ES-I3 (cell line): ENCODE results near the gene CCSAP.
A peak's percentile ranks its signal among the peaks of the same experiment; 100 is the strongest.
"Not testable (repeated sequence)": the region's sequence is repeated elsewhere in the genome, so short reads cannot be mapped to it uniquely, and the experiment has no call there.

Experiments used
- H3K36me3 ChIP-seq: 2 replicates; pipeline ENCODE4 v1.6.1; 2013; ENCODE audit warnings: mild to moderate bottlenecking, low read length, control low read depth, moderate library complexity; ENCODE audit not compliant: insufficient read depth
- H3K4me1 ChIP-seq: 2 replicates; pipeline ENCODE4 v1.6.1; 2013; ENCODE audit warnings: mild to moderate bottlenecking, control low read depth, low read length; ENCODE audit not compliant: insufficient read depth
- H3K9ac ChIP-seq: 2 replicates; pipeline ENCODE4 v1.6.1; 2013; ENCODE audit warnings: low read depth, mild to moderate bottlenecking, low read length, moderate library complexity
- H3K9me3 ChIP-seq: 2 replicates; pipeline ENCODE4 v1.6.1; 2013; ENCODE audit warnings: mild to moderate bottlenecking, low read length, moderate library complexity; ENCODE audit not compliant: control insufficient read depth, insufficient read depth

The CCSAP gene

DNA sequence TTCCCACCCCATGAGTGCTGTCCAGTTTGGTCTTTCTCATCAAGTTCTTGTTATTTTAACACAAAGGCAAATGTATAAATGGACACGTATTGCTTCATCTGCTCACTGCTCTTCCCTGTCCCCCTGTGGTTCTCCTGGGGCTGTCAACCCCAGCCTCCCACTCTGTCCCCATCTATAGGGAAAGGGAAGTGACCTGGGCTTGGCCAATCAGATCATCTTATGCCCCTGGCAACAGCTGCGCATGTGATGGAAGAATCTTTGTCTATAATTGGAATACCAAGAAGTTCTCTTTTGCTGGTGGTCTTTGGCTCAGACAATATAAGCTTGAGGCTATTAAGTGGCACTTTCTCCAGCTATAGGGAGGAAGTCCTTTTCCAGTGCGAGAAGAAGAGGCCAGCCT, 4.7 kb upstream of the CCSAP start:
- Histone ChIP-seq H3K9me3 (no peaks in the 10 kb centered on the region; the same call in 1 of the 2 replicates), H3K36me3 (no peaks in the 10 kb centered on the region), H3K9ac (no peak overlapping the region)

DNA sequence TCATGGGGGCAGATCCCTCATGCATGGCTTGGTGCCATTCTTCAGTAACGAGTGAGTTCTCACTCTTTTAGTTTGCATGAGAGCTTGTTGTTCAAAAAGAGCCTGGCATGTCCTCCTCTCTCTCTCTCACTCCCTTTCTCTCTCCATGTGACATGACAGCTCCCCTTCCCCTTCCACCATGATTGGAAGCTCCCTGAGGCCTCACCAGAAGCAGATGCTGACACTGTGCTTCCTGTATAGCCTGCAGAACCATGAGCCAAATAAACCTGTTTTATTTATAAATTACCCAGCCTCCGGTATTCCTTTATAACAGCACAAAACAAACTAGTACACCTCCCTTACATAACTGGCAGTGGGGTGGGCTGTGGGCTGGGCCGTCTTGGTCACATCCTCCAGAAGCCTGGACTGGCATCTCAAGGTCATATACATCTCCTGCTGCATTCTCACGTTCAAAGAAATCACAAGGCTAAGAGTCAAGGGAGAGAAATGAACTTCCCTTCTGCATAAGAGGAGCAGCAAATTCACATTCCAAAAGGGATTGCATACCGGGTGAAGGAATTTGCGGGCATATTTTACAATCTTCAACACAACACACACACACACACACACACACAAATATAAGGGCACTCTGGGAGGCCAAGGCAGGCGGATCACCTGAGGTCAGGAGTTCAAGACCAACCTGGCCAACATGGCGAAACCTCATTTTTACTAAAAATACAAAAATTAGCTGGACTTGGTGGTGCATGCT, 2.3 kb upstream of the CCSAP start:
- Histone ChIP-seq H3K9me3 (no peaks in the 10 kb centered on the region; the same call in 1 of the 2 replicates), H3K4me1 (peaks cover 4% of the 10 kb centered on the region; the same call in 1 of the 2 replicates), H3K9ac (no peak overlapping the region), H3K36me3 (no peaks in the 10 kb centered on the region)

More for the DNA sequence above, 4.7 kb upstream of the CCSAP start:
- H3K4me1 ChIP-seq = no peaks in the 10 kb centered on the region

DNA sequence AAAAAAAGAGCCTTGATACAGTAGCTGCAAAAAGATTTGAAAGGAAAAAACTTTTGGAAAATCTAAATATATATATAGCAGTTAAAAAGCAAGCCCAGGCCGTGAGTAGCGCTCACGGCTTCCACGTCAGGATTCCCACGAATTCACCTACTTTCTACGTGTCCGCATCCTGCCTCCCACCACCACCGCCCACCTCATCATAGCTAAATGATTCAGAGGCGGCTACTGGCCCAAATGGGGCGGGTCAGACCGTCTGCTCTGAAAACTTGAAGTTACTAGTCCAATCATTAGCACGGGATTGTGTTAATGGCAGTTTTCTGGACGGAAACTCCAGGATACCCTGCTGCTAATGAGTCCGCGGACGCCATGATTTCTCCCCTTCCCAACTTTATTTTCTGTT, 1.3 kb upstream of the CCSAP start:
- Histone ChIP-seq H3K9ac (no peak overlapping the region; the same call in 1 of the 2 replicates), H3K9me3 (no peaks in the 10 kb centered on the region; the same call in 1 of the 2 replicates), H3K4me1 (peaks cover 4% of the 10 kb centered on the region; the same call in 1 of the 2 replicates), H3K36me3 (no peaks in the 10 kb centered on the region)

DNA sequence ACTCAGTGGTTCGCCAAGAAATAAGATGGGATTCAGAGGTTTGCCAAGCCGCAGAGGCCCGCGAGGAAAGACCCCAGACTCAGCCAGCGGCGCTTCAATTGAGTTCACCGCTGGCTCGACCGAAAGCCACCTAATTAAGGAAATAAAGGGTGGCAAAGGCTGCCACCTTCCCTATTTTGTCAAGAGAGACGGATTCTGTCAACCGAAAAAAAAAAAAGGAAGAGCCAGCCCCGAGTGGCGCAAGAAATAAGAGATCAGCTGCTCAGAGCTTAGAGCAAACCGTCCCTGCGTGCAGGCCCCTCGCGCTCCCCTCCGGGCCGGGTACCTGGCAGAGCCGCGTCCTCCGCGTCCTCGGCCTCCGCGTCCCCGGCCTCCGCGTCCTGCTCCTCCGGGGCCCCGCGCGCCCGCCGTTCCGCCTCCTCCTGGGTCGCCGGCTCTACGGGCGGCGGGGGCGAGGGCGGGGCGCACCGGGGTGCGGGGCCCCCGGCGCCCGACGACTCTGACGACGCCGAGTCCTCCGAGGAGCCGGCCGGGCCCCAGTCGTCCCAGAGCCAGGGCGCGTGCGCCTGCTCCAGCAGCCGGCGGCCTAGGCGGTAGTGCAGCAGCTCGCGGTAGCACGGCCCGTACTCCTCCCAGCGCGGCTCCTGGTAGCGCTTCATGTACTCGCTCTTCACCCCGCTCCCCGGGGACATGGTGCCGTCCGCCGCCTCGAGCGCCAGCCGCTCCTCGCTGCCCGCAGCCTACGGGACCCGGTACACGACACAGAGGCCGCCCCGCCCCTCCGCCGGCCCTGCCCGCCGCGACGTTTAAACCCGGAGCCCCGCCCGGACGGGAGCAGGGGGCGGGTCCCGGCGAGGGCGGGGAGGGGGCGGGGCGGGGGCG, 832 bp downstream of the CCSAP start:
- H3K9ac ChIP-seq = peak overlapping the region; percentile 79
- H3K4me1 ChIP-seq = peaks cover 4% of the 10 kb centered on the region
- H3K36me3 ChIP-seq = no peaks in the 10 kb centered on the region
- no peaks in the 10 kb centered on the region; the same call in 1 of the 2 replicates for H3K9me3 ChIP-seq

DNA sequence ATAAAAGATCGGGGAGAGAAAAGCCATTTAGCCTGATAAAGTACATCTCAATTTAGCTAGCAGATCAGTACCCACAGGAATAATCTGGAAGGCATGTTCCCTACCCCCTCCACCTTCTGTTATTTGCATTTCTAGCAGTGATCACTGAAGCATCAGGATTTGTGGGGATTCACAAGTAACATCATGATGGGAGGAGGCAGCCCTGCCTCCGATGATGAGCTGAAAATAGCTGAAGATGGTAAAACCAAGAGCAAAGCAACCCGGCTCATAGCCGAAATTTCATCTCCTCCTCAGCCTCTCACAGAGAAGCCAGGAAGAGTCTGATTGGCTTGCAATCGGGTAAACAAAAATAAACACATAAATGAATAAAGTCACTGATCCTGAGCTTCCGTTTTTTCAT, 2.4 kb downstream of the CCSAP start:
- Histone ChIP-seq H3K9ac (peak overlapping the region; percentile 22; the same call in 1 of the 2 replicates), H3K4me1 (peaks cover 4% of the 10 kb centered on the region), H3K9me3 (no peaks in the 10 kb centered on the region; the same call in 1 of the 2 replicates), H3K36me3 (no peaks in the 10 kb centered on the region)

DNA sequence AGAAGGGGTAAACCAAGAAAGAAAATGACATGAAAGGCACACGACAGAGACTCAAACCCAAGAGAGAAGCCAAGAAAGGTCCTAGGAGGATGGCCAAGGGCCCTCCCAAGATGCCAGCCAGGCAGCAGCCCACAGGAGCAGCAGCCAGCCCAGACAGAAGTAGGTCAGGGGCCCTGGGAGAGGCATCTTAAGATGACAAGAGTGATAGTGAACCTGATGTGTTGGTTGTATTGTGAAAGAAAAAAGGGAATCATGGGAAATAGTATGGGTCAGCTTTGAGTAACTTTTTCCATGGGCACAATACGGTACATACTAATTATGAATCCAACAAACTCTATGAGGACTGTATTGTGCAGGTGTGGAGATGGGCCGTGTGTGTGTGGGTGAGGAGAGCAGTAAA, 3.3 kb downstream of the CCSAP start:
- H3K36me3 ChIP-seq = no peaks in the 10 kb centered on the region
- H3K9me3 ChIP-seq = peaks cover under 1% of the 10 kb centered on the region; the same call in 1 of the 2 replicates
- no peak overlapping the region for H3K9ac ChIP-seq
- H3K4me1 ChIP-seq = peaks cover 4% of the 10 kb centered on the region

DNA sequence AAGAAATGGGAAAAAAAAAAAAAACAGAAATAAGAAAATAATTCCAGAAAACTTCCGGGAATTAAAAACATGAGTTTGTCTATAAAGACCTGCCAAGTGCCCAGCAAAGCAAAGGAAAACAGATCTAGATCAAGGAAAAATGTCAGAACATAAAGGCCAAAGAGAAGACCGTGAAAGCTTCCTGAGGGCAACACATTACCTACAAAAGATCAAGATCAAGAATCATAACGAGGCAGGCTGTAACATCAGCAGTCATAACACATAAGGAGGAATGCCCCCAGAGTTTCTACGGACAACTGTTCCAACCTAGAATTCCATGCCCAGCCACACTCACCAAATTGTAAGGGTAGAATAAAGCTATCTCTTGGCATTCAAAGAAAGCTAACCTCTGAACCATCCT, 3.8 kb downstream of the CCSAP start:
- no peak overlapping the region for H3K9ac ChIP-seq

DNA sequence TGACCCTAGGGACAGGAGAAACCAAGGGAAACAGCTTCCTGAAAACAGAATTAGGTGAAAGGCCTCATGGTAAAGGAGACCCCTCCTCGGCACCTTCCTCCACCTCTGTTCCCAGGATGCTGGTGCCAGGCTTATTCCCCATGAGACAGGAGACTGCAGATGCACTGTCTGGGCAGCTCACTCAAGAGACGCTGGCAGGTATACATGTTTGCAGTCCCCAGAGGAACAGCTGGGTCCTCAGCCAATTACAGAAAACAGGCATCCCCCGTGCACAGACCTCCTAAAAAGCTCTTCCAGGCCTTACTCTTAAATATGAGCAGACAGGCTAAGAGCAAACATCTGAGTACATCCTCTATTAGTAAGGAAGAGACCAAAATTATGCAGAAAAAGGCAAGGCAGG, 6.5 kb downstream of the CCSAP start:
- Histone ChIP-seq H3K4me1 (peaks cover 4% of the 10 kb centered on the region), H3K36me3 (no peaks in the 10 kb centered on the region)

More for the DNA sequence above, 3.8 kb downstream of the CCSAP start:
- no peaks in the 10 kb centered on the region for H3K36me3 ChIP-seq
- peaks cover 4% of the 10 kb centered on the region for H3K4me1 ChIP-seq
- 0 out of 2 replicates have a peak, but pooled peaks cover 5% of the 10 kb centered on the region for H3K9me3 ChIP-seq

DNA sequence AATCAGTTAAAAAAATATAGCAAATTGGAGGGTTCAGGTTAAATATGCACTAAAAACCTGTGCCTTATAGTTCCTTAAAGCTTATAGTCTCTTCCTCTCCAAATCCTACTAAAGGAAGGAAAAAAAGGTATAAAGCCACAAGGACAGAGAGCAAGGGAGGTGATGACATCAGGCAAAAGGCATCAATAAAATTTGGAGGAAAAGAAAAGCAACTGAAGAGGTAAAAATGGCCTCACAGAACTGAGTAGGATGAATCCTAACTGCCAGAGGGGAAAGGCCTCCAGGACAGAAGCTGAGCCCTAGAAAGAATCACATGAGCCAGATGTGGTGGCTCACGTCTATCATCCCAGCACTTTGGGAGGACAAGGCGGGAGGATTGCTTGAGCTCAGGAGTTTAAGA, 8.1 kb downstream of the CCSAP start:
- Histone ChIP-seq H3K4me1 (no peaks in the 10 kb centered on the region; the same call in 1 of the 2 replicates), H3K36me3 (no peaks in the 10 kb centered on the region), H3K9me3 (0 out of 2 replicates have a peak, but pooled peaks cover 5% of the 10 kb centered on the region), H3K9ac (no peak overlapping the region)

More for the DNA sequence above, 6.5 kb downstream of the CCSAP start:
- Histone ChIP-seq H3K9ac (no peak overlapping the region), H3K9me3 (0 out of 2 replicates have a peak, but pooled peaks cover 5% of the 10 kb centered on the region)

DNA sequence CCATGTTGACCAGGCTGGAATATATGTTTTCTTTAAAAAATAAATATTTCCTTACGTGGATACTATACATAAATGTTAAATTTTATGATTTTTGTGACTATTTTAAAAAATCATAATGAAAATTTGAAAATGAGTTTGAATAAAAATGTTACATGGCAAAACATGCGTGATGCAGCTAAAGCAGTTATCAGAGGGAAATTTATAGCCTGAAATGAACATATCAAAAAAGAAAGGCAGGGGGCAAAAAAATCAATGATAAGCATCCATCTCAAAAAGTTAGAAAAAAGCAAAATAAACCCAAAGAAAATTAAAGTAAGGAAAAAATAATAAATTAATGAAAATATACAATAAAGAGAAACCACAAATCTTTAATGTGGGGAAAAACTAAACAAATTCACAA, 8.6 kb downstream of the CCSAP start:
- Histone ChIP-seq H3K9ac (no peak overlapping the region), H3K36me3 (no peaks in the 10 kb centered on the region), H3K4me1 (no peaks in the 10 kb centered on the region; the same call in 1 of the 2 replicates), H3K9me3 (0 out of 2 replicates have a peak, but pooled peaks cover 5% of the 10 kb centered on the region)

DNA sequence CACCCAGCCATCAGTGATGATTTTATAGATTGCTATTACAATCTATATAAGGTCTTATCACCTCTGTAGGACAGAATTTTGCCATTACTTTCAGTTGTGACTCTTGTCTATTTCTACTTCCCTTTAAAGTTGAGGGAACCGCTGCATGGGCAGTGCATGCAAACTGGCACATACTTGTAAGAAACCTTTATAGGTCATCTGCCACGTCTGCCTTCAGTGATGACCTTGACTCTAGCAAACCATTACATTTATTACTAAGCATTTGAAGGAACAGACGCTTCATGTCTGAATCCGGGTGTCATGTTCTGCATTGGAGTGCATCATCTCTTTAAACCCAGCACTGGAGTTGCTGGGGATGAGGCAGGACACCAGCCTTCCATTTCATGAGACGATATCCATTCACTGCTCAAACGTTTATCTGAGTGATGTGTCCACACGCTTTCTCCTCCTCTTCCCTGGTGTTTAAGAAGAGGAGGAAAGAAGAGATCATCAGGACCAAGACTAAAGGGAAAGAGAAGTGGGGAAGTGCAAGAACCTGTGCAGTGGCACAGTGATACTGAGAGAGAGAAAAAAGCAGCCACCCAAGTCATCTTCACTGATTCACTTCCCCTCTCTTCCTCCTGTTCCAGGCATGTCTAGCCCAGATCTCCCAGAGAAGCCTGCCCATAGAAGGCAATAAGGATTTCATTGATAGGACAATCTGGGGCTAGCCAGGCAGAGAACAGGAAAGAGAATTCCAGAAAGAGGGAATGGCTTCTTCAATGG, 14.1 kb downstream of the CCSAP start:
- H3K9me3 ChIP-seq = no peaks in the 10 kb centered on the region
- H3K9ac ChIP-seq = no peak overlapping the region
- H3K4me1 ChIP-seq = no peaks in the 10 kb centered on the region
- H3K36me3 ChIP-seq = peaks cover 11% of the 10 kb centered on the region

DNA sequence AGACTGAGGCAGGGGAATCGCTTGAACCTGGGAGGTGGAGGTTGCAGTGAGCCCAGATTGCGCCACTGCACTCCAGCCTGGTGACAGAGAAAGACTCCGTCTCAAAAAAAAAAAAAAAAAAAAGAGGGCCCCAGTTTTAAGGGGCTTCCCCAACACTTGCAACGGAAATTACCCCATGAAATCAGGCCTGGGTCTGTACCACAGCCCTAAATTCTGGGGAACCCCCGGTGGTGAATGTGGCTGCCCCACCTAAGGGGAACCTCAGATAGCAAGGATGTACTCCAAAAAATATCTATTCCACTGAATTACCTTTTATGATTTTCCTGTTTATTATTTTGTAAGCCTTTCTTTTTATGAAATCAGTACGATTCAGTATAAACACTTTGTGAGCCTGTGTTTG, 15.1 kb downstream of the CCSAP start:
- H3K36me3 ChIP-seq = peaks cover 11% of the 10 kb centered on the region
- H3K4me1 ChIP-seq, H3K9ac ChIP-seq, H3K9me3 ChIP-seq: not testable (repeated sequence)

DNA sequence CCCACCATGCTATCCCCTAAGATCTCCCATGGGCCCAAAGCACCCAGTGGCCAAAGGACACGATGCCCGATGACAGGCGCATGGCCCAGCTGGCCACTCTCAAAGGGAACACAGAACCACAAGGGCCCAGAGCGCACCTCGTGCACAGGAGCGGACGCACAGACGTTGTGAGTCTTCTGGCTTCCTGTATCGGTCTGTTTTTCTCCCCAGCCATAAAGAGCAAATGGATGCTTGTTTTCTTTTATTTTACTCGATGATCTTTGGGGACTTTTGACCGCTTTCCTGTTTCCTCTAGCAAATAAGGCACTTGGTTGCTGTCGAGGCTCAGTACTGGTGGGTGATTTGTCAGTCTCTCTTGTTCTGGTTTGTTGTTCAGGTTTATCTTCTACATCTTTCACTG, 16.2 kb downstream of the CCSAP start:
- no peak overlapping the region for H3K9ac ChIP-seq
- H3K9me3 ChIP-seq = no peaks in the 10 kb centered on the region
- H3K36me3 ChIP-seq = peaks cover 11% of the 10 kb centered on the region
- no peaks in the 10 kb centered on the region for H3K4me1 ChIP-seq
